Central memory CD8-positive, alpha-beta T cell (primary cell): Measurements from ENCODE around the gene PIGX.

Experiments
- ATAC-seq: fragments of 150-1000 bp; cut with Tn5 transposase; replicated peaks from 2 replicates; pipeline ENCODE4 v1.10.0; 2022; ENCODE audit warnings: mild to moderate bottlenecking, moderate FRiP score, moderate number of reproducible peaks; ENCODE audit not compliant: poor library complexity, severe bottlenecking; ENCODE audit errors: extremely low read depth
- DNase-seq, 2 donors: peaks; one replicate each; pipeline ENCODE4 v3.0.0; 2021; ENCODE audit warnings: low spot score in 2 of 2
- H3K27ac Mint-ChIP-seq: one replicate; pipeline ENCODE4 v1.8.0; 2022; ENCODE audit warnings: low read depth, mild to moderate bottlenecking, moderate library complexity, mixed read lengths
- H3K27me3 Mint-ChIP-seq: one replicate; pipeline ENCODE4 v1.8.0; 2022; ENCODE audit warnings: mixed read lengths
- H3K36me3 Mint-ChIP-seq: one replicate; pipeline ENCODE4 v1.8.0; 2022; ENCODE audit warnings: mild to moderate bottlenecking, moderate library complexity, mixed read lengths; ENCODE audit not compliant: insufficient read depth
- H3K4me1 Mint-ChIP-seq: one replicate; pipeline ENCODE4 v1.8.0; 2022; ENCODE audit warnings: mixed read lengths
- H3K4me3 Mint-ChIP-seq: one replicate; pipeline ENCODE4 v1.8.0; 2022; ENCODE audit warnings: mild to moderate bottlenecking, moderate library complexity, mixed read lengths
- H3K9me3 Mint-ChIP-seq: one replicate; pipeline ENCODE4 v1.8.0; 2022; ENCODE audit warnings: mixed read lengths

Gene PIGX

DNA sequence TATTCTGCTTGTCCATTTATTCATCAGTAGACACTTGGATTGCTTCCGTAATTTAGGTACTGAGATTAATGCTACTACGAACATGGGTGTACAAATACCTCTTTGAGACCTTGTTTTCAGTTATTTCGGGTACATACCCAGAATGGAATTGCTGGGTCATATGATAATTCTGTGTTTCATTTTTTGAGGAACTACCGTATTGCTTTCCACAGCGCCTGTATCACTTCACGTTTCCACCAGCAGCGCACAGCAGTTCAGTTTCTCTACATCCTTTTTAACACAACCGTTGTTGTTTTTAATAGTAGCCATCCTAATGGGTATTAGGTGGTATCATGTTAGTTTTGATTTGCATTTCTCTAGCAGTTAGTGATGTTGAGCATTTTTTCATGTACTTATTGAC, 36.9 kb downstream of the PIGX start:
- peaks cover 24% of the 10 kb centered on the region for H3K36me3 Mint-ChIP-seq
- ATAC-seq (no peak), DNase-seq (no peak)
- H3K9me3 Mint-ChIP-seq = no peaks in the 10 kb centered on the region
- peak overlapping the region; percentile 32 for H3K27ac Mint-ChIP-seq
- H3K4me1 Mint-ChIP-seq = peaks cover 44% of the 10 kb centered on the region
- no peak overlapping the region for H3K4me3 Mint-ChIP-seq
- H3K27me3 Mint-ChIP-seq = no peaks in the 10 kb centered on the region

DNA sequence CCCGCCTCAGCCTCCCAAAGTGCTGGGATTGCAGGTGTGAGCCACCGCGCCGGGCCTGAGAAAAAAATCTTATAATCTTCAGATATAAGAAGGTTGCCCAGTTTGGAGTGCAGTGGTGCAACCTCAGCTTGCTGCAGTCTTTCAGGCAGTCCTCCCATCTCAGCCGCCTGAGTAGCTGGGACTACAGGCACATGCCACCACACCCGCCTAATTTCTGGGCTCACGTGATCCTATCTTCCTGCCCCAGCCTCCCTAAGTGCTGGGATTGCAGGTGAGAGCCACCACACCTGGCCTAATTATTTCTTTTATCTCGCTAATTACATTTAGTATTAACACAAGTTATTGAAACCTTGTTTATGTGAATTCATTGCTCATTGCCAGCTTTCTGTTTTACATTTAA, 41.0 kb downstream of the PIGX start:
- H3K9me3 Mint-ChIP-seq = peaks cover 5% of the 10 kb centered on the region
- peaks cover 22% of the 10 kb centered on the region for H3K36me3 Mint-ChIP-seq
- H3K27ac Mint-ChIP-seq = no peak overlapping the region
- no peaks in the 10 kb centered on the region for H3K27me3 Mint-ChIP-seq
- no peak overlapping the region for H3K4me3 Mint-ChIP-seq
- DNase-seq (no peak), ATAC-seq (no peak)
- H3K4me1 Mint-ChIP-seq = peaks cover 67% of the 10 kb centered on the region

GRCh38 chr3:196754091-196754981, 42.2 kb downstream of the PIGX start:
- ATAC-seq (no peak), DNase-seq (no peak)
- Mint-ChIP-seq H3K4me3 (no peak overlapping the region), H3K4me1 (peaks cover 64% of the 10 kb centered on the region), H3K27ac (no peak overlapping the region), H3K27me3 (no peaks in the 10 kb centered on the region), H3K9me3 (peaks cover 5% of the 10 kb centered on the region), H3K36me3 (peaks cover 19% of the 10 kb centered on the region)

DNA sequence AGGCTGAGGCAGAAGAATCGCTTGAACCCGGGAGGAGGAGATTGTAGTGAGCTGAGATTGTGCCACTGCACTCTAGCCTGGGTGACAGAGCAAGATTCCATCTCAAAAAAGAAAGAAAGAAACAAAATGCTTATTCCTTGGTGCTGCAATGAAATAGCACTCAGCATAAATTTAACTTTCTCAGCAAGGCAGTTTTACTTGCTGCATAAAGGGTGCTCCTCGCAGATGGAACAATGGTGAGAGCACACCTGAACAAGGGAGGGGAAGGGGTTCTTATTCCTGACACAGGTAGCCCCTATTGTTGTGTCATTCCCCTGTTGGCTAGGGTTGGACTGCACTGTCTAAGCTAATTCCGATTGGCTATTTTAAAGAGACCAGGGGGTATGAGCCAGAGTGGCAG, 44.6 kb downstream of the PIGX start:
- Mint-ChIP-seq H3K27ac (peak overlapping the region; percentile 46), H3K9me3 (peaks cover 5% of the 10 kb centered on the region), H3K4me3 (no peak overlapping the region), H3K4me1 (peaks cover 63% of the 10 kb centered on the region), H3K36me3 (peaks cover 10% of the 10 kb centered on the region), H3K27me3 (no peaks in the 10 kb centered on the region)
- DNase-seq (no peak), ATAC-seq (no peak)

DNA sequence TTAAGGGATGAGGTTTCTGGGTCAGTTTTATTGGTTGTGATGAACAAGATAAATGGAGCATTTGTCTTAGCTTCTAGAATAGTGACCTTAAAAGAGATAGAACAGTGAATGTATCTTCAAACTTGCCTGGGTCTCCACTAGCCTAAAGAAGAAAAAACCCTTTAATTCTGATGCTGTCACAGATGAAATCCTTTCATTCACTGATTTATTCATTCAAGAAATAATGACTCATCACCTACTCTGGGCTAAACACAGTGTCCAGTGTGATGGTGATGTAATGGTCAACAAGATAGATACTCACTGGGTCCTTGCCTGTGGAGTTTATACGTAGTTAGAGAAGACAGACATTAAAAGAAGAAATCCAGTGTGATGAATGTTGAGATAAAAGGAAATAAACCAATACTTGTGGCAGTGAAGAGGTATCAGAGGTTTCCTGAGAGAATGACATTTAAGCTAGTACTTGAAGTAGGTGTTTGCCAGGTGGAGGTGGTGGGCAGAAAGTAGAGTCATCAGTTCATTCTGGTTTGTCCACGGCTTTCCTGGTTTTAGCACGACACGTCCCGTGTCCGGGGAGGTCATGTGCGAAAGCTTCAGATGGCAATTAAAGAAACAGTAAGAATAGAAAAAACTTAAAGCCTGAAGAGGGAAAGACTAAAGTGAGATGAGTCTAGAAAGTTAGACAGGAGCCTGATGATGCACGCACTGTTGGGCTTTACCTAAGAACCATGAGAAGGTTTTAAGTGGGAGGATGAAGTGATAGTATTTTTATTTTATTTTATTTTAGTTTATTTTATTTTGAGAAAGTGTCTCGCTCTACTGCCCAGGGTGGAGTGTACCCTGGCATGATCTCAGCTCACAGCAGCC, 45.9 kb downstream of the PIGX start:
- DNase-seq (no peak), ATAC-seq (no peak)
- no peak overlapping the region for H3K4me3 Mint-ChIP-seq
- H3K4me1 Mint-ChIP-seq = peaks cover 68% of the 10 kb centered on the region
- no peaks in the 10 kb centered on the region for H3K27me3 Mint-ChIP-seq
- peak overlapping the region; percentile 80 for H3K27ac Mint-ChIP-seq
- peaks cover 5% of the 10 kb centered on the region for H3K9me3 Mint-ChIP-seq
- peaks cover 9% of the 10 kb centered on the region for H3K36me3 Mint-ChIP-seq

- Mint-ChIP-seq H3K36me3 (peaks cover 14% of the 10 kb centered on the region), H3K4me1 (peaks cover 33% of the 10 kb centered on the region), H3K27me3 (no peaks in the 10 kb centered on the region), H3K4me3 (no peak overlapping the region), H3K27ac (no peak overlapping the region), H3K9me3 (no peaks in the 10 kb centered on the region)
- DNase-seq = no peak
- ATAC-seq = no peak
Observed at GRCh38 chr3:196763179-196763578, 51.0 kb downstream of the PIGX start.

DNA sequence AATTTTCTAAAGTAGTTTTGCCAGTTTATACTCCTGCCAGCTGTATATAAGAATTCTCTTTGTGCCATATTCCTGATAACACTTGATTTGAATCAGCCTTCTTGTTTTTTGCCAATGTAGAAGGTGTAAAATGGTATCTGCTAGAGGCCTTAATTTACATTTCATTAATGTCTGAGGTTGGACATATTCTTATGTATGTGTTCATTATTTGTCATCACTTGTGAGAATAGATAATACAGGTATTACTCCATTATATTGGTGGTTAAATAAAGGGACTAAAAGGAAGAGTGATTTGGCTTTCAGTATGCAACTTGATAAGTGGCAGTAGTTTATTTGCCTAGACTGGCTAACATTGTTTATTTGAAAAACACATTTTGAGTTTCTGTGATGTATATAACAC, 53.3 kb downstream of the PIGX start:
- DNase-seq (no peak), ATAC-seq (no peak)
- H3K4me3 Mint-ChIP-seq = no peak overlapping the region
- no peaks in the 10 kb centered on the region for H3K9me3 Mint-ChIP-seq
- peaks cover 19% of the 10 kb centered on the region for H3K36me3 Mint-ChIP-seq
- no peak overlapping the region for H3K27ac Mint-ChIP-seq
- H3K4me1 Mint-ChIP-seq = peaks cover 15% of the 10 kb centered on the region
- no peaks in the 10 kb centered on the region for H3K27me3 Mint-ChIP-seq

DNA sequence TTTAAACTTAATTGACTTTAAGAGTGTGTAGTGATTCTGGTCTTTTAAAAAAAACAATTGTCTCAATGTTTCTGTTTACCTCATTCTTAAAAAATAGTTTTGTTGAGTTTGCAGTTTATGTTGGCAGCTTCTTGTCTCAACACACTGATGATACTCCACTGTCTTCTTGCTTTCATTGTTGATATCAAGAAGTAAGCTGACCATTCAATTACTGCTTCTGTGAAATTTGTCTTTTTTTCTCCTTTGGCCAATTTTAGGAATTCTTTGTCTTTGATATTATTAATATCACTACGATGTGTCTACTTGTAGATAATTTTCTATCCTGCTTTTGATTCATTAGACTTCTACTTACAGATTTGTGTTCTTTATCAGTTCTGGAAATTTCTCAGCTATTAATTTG, 58.9 kb downstream of the PIGX start:
- Mint-ChIP-seq H3K27ac (peak overlapping the region; percentile 33), H3K4me3 (no peak overlapping the region), H3K27me3 (no peaks in the 10 kb centered on the region), H3K9me3 (no peaks in the 10 kb centered on the region), H3K4me1 (peaks cover 51% of the 10 kb centered on the region), H3K36me3 (peaks cover 14% of the 10 kb centered on the region)
- ATAC-seq = no peak
- no peak for DNase-seq

DNA sequence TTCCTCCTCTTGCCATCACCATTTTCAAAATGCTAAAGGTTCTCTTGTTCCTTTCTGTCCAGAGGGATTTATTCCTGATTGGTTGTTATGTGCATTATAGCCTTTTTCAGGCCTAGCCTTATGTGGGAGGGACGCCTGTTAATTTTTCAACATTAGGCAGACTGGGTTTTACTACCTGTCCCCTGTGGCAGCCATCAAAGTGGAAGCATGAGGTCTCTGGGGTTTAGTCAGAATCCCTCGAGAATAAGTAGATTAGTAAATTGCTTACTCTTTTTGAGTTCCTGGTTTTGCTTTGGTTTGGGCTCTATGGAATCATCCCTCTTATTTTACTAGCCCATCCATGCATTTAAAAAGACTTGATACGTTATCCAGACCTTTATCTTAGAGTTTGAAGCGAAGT, 59.9 kb downstream of the PIGX start:
- peaks cover 56% of the 10 kb centered on the region for H3K4me1 Mint-ChIP-seq
- H3K4me3 Mint-ChIP-seq = peak overlapping the region; percentile 17
- H3K27me3 Mint-ChIP-seq = no peaks in the 10 kb centered on the region
- ATAC-seq (no peak), DNase-seq (no peak)
- peaks cover 16% of the 10 kb centered on the region for H3K36me3 Mint-ChIP-seq
- peak overlapping the region; percentile 33 for H3K27ac Mint-ChIP-seq
- no peaks in the 10 kb centered on the region for H3K9me3 Mint-ChIP-seq

DNA sequence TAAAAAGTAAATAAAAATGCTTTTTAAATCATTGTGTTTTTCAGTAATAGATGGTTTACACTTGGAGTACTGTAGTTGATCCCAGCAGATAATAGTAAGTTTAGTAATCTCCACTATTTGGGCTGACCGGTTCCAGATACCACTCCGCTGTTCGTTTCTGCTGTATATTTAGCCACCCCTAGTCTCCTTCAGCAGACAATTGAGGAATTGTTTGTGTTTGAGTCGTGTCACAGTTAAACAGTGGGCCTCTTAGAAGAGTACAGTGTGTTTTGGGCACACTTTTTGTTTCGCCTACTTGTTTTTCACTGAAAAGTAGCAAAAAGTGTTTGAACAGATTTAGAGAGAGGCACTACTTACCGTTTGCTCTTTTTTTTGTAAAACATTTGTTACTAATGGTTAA, 60.7 kb downstream of the PIGX start:
- Mint-ChIP-seq H3K4me1 (peaks cover 58% of the 10 kb centered on the region), H3K4me3 (no peak overlapping the region), H3K27ac (peak overlapping the region; percentile 33)

GRCh38 chr3:196774191-196774820, 62.1 kb downstream of the PIGX start:
- Mint-ChIP-seq H3K4me1 (peaks cover 70% of the 10 kb centered on the region), H3K27ac (peak overlapping the region; percentile 20), H3K4me3 (peak overlapping the region; percentile 1), H3K9me3 (no peaks in the 10 kb centered on the region), H3K36me3 (peaks cover 15% of the 10 kb centered on the region), H3K27me3 (no peaks in the 10 kb centered on the region)
- no peak for DNase-seq
- no peak for ATAC-seq

More for the DNA sequence above, 60.7 kb downstream of the PIGX start:
- Mint-ChIP-seq H3K9me3 (no peaks in the 10 kb centered on the region), H3K36me3 (peaks cover 15% of the 10 kb centered on the region), H3K27me3 (no peaks in the 10 kb centered on the region)
- ATAC-seq = no peak
- no peak for DNase-seq

DNA sequence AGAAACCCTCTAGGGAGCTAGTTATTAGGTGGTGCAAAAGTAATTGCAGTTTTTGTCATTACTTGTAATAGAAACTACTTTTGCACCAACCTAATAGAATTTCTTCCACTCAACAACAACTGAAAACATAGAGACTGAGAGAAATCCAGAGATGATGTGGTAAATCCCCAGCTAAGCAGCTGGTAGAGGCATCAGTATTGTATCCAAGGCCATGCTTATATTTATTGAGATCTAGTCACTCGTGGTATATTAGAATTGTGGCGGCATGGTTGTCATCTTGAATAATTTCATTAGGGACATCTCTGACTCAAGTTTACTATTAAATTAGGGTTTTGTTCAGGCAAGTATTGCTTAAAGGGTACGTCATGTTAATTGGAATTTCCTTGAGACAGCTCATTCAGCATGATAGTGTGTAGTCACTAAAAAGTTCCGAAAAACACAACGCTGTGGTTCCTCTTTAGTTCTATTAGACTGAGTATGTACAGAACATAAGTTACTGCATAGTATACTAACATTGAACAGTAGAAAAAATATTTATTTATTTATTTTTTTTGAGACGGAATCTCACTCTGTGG, 62.8 kb downstream of the PIGX start:
- Mint-ChIP-seq H3K4me3 (peak overlapping the region; percentile 1), H3K27ac (no peak overlapping the region), H3K9me3 (no peaks in the 10 kb centered on the region), H3K36me3 (peaks cover 15% of the 10 kb centered on the region), H3K4me1 (peaks cover 76% of the 10 kb centered on the region), H3K27me3 (no peaks in the 10 kb centered on the region)
- no peak for ATAC-seq
- no peak for DNase-seq
